GM23248 (cell line): Measurements from ENCODE around the gene GNG3.

ENCODE experiments used
- EZH2 ChIP-seq: fragments of 200-600 bp; sonication (generic); IDR thresholded peaks from 2 replicates; pipeline ENCODE4 v1.6.1; 2018; ENCODE audit warnings: antibody characterized with exemption, mild to moderate bottlenecking; ENCODE audit not compliant: insufficient read depth, poor library complexity, severe bottlenecking
- EZH2phosphoT487 ChIP-seq: fragments of 200-600 bp; sonication (generic); IDR thresholded peaks from 2 replicates; pipeline ENCODE4 v1.6.1; 2018; ENCODE audit warnings: antibody characterized with exemption, moderate library complexity, mild to moderate bottlenecking, low read depth; ENCODE audit not compliant: insufficient read depth

DNA sequence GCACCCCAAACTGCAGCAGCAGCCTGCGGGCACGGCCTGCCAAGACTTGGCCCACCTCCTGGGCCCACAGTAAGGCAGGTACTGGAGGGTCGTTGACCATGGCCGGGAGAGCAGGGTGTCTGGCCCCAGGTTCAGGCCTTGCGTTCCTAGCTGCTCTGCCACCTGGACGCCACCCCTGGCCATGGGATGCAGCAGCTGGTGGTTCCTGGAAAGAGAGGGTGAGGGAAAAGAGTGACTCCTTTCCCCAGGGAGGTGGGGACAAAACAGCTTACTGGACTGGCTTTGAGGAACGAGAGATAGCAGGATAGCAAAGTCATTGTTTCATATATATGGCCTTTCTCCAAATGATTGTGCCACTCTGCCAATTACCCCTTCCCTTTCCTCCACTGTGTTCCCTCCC lies 2.1 kb upstream of the GNG3 start:
- TF ChIP-seq EZH2 (no peak), EZH2phosphoT487 (no peak)
